ENCODE measurements around the gene MRRF. TPM values are rescaled to one million over a fixed set of nuclear protein-coding genes. Genes with fewer than 3 reads are reported as not detected.

MRRF gene
- total and polyA plus RNA-seq, 2 donors (not counting 1 experiment from before 2014, with no cell fraction given): 36.8 to 37.3 TPM

- no peak overlapping the region for H3K27ac ChIP-seq (ENCODE audit: insufficient read depth, low read length)
- no peaks in the 10 kb centered on the region for H3K9me3 ChIP-seq (ENCODE audit: control insufficient read depth, insufficient read depth, low read depth, low read length)
- no peak overlapping the region for H3K9ac ChIP-seq (ENCODE audit: insufficient read depth, low read length)
- H3K4me3 ChIP-seq (replicated peaks in 1 of 4; ENCODE audit: control extremely low read depth in 1 of 4, insufficient read depth in 1 of 4, low read depth in 3 of 4, low read length in 4 of 4): no peak overlapping the region
- H3K27me3 ChIP-seq (ENCODE audit: control insufficient read depth, insufficient read depth, low read length): no peaks in the 10 kb centered on the region
- no peaks in the 10 kb centered on the region for H3K4me1 ChIP-seq (ENCODE audit: control insufficient read depth, extremely low read depth, insufficient read depth, low read length)
- no peak overlapping the region for H3K4me2 ChIP-seq (ENCODE audit: extremely low read depth, insufficient read depth, low read length)
- peaks cover 6% of the 10 kb centered on the region for H3K36me3 ChIP-seq (ENCODE audit: control insufficient read depth, insufficient read depth, low read length)
- no peak overlapping the region for H2AFZ ChIP-seq (ENCODE audit: low read length)
- H4K20me1 ChIP-seq (ENCODE audit: control insufficient read depth, extremely low read depth, insufficient read depth, low read length): no peaks in the 10 kb centered on the region
- no peak for TF ChIP-seq EZH2 (IDR thresholded peaks at IDR 0.05; ENCODE audit: low read length, missing control alignments)
- TF ChIP-seq CTCF (conservative IDR thresholded peaks at IDR 0.05 in 1 of 2, IDR thresholded peaks at IDR 0.05 in 1 of 2; ENCODE audit: low read depth in 1 of 2, low read length in 2 of 2): no peak
- H3K79me2 ChIP-seq (ENCODE audit: control insufficient read depth, insufficient read depth, low read length): no peaks in the 10 kb centered on the region
- no peak for DNase-seq (ENCODE audit: low read depth in 2 of 2)
Observed at GRCh38 chr9:122291458-122291857, 26.8 kb downstream of the MRRF start.

- TF ChIP-seq CTCF (conservative IDR thresholded peaks at IDR 0.05 in 1 of 2, IDR thresholded peaks at IDR 0.05 in 1 of 2; ENCODE audit: low read depth in 1 of 2, low read length in 2 of 2) (no peak), EZH2 (IDR thresholded peaks at IDR 0.05; ENCODE audit: low read length, missing control alignments) (no peak)
- Histone ChIP-seq H3K4me1 (ENCODE audit: control insufficient read depth, extremely low read depth, insufficient read depth, low read length) (no peaks in the 10 kb centered on the region), H4K20me1 (ENCODE audit: control insufficient read depth, extremely low read depth, insufficient read depth, low read length) (no peaks in the 10 kb centered on the region), H3K9me3 (ENCODE audit: control insufficient read depth, insufficient read depth, low read depth, low read length) (no peaks in the 10 kb centered on the region), H2AFZ (ENCODE audit: low read length) (no peak overlapping the region), H3K9ac (ENCODE audit: insufficient read depth, low read length) (no peak overlapping the region), H3K79me2 (ENCODE audit: control insufficient read depth, insufficient read depth, low read length) (no peaks in the 10 kb centered on the region), H3K27me3 (ENCODE audit: control insufficient read depth, insufficient read depth, low read length) (no peaks in the 10 kb centered on the region), H3K27ac (ENCODE audit: insufficient read depth, low read length) (no peak overlapping the region), H3K36me3 (ENCODE audit: control insufficient read depth, insufficient read depth, low read length) (peaks cover 3% of the 10 kb centered on the region), H3K4me2 (ENCODE audit: extremely low read depth, insufficient read depth, low read length) (no peak overlapping the region), H3K4me3 (replicated peaks in 1 of 4; ENCODE audit: control extremely low read depth in 1 of 4, insufficient read depth in 1 of 4, low read depth in 3 of 4, low read length in 4 of 4) (no peak overlapping the region)
- no peak for DNase-seq (ENCODE audit: low read depth in 2 of 2)
Observed at GRCh38 chr9:122294531-122294930, 29.8 kb downstream of the MRRF start.

- H3K27me3 ChIP-seq (ENCODE audit: control insufficient read depth, insufficient read depth, low read length): no peaks in the 10 kb centered on the region
- H3K4me1 ChIP-seq (ENCODE audit: control insufficient read depth, extremely low read depth, insufficient read depth, low read length): no peaks in the 10 kb centered on the region
- H4K20me1 ChIP-seq (ENCODE audit: control insufficient read depth, extremely low read depth, insufficient read depth, low read length): no peaks in the 10 kb centered on the region
- H3K9me3 ChIP-seq (ENCODE audit: control insufficient read depth, insufficient read depth, low read depth, low read length): no peaks in the 10 kb centered on the region
- TF ChIP-seq EZH2 (IDR thresholded peaks at IDR 0.05; ENCODE audit: low read length, missing control alignments) (no peak), CTCF (conservative IDR thresholded peaks at IDR 0.05 in 1 of 2, IDR thresholded peaks at IDR 0.05 in 1 of 2; ENCODE audit: low read depth in 1 of 2, low read length in 2 of 2) (no peak)
- H3K79me2 ChIP-seq (ENCODE audit: control insufficient read depth, insufficient read depth, low read length): no peaks in the 10 kb centered on the region
- no peak overlapping the region for H2AFZ ChIP-seq (ENCODE audit: low read length)
- H3K27ac ChIP-seq (ENCODE audit: insufficient read depth, low read length): no peak overlapping the region
- peaks cover 3% of the 10 kb centered on the region for H3K36me3 ChIP-seq (ENCODE audit: control insufficient read depth, insufficient read depth, low read length)
- H3K4me2 ChIP-seq (ENCODE audit: extremely low read depth, insufficient read depth, low read length): no peak overlapping the region
- H3K4me3 ChIP-seq (replicated peaks in 1 of 4; ENCODE audit: control extremely low read depth in 1 of 4, insufficient read depth in 1 of 4, low read depth in 3 of 4, low read length in 4 of 4): no peak overlapping the region
- H3K9ac ChIP-seq (ENCODE audit: insufficient read depth, low read length): no peak overlapping the region
- no peak for DNase-seq (ENCODE audit: low read depth in 2 of 2)
Observed at GRCh38 chr9:122297512-122297911, 32.8 kb downstream of the MRRF start.

All from fibroblast of lung (primary cell).